GM23338 (cell line): ENCODE results near the gene MMP15. TPM values are rescaled to one million over a fixed set of nuclear protein-coding genes. Genes with fewer than 3 reads are reported as not detected.

Source experiments
- ATAC-seq: fragments of 200-7000 bp; cut with Tn5 transposase; 3 replicates; pipeline ENCODE4 v1.9.1; 2020
- DNase-seq: peaks from one replicate; pipeline ENCODE4 v3.0.0-alpha.2; 2015; ENCODE audit warnings: low spot score
- H2AFZ ChIP-seq: fragments of 200-600 bp; sonication (generic); 2 replicates; pipeline ENCODE4 v1.8.0; 2016; ENCODE audit warnings: antibody characterized with exemption, mild to moderate bottlenecking, moderate library complexity
- H3F3A ChIP-seq: fragments of 200-600 bp; sonication (generic); replicated peaks from 2 replicates; pipeline ENCODE4 v1.8.0; 2017; ENCODE audit warnings: antibody characterized with exemption, mixed run types, low read depth
- H3K27ac ChIP-seq: fragments of 200-600 bp; sonication (generic); 2 replicates; pipeline ENCODE4 v1.6.1; 2016; ENCODE audit warnings: low read depth
- H3K27me3 ChIP-seq: fragments of 200-600 bp; sonication (generic); 2 replicates; pipeline ENCODE4 v1.8.0; 2016; ENCODE audit warnings: mild to moderate bottlenecking, mixed run types, moderate library complexity; ENCODE audit not compliant: insufficient read depth
- H3K36me3 ChIP-seq: fragments of 200-600 bp; sonication (generic); 2 replicates; pipeline ENCODE4 v1.8.0; 2016; ENCODE audit warnings: mild to moderate bottlenecking; ENCODE audit not compliant: insufficient read depth
- H3K4me1 ChIP-seq: fragments of 200-600 bp; sonication (generic); 2 replicates; pipeline ENCODE4 v1.8.0; 2016; ENCODE audit warnings: mild to moderate bottlenecking, moderate library complexity; ENCODE audit not compliant: insufficient read depth
- H3K4me2 ChIP-seq: fragments of 200-600 bp; sonication (generic); 2 replicates; pipeline ENCODE4 v1.7.1; 2017; ENCODE audit warnings: mixed run types
- H3K4me3 ChIP-seq: fragments of 200-600 bp; sonication (generic); 2 replicates; pipeline ENCODE4 v1.6.1; 2016; ENCODE audit warnings: mixed run types
- H3K79me2 ChIP-seq: fragments of 200-600 bp; sonication (generic); replicated peaks from 2 replicates; pipeline ENCODE4 v1.8.0; 2017; ENCODE audit warnings: mild to moderate bottlenecking; ENCODE audit not compliant: insufficient read depth
- H3K9me2 ChIP-seq: fragments of 200-600 bp; sonication (generic); 2 replicates; pipeline ENCODE4 v1.8.0; 2017; ENCODE audit not compliant: insufficient read depth
- H4K20me1 ChIP-seq: fragments of 200-600 bp; sonication (generic); replicated peaks from 2 replicates; pipeline ENCODE4 v1.8.0; 2017; ENCODE audit warnings: mild to moderate bottlenecking; ENCODE audit not compliant: insufficient read depth
- H3K27ac Mint-ChIP-seq: 2 replicates; pipeline ENCODE4 v1.8.0; 2020; ENCODE audit warnings: inconsistent platforms, mild to moderate bottlenecking, moderate library complexity, mixed read lengths
- H3K27me3 Mint-ChIP-seq: 3 replicates; pipeline ENCODE4 v1.8.0; 2022; ENCODE audit warnings: low read depth, mild to moderate bottlenecking, moderate library complexity, mixed read lengths, inconsistent platforms; ENCODE audit not compliant: insufficient read depth, poor library complexity
- H3K36me3 Mint-ChIP-seq: 3 replicates; pipeline ENCODE4 v1.8.0; 2021; ENCODE audit warnings: low read depth, mild to moderate bottlenecking, inconsistent platforms, moderate library complexity, mixed read lengths
- H3K4me1 Mint-ChIP-seq: 3 replicates; pipeline ENCODE4 v1.8.0; 2020; ENCODE audit warnings: mild to moderate bottlenecking, inconsistent platforms, mixed read lengths
- H3K4me3 Mint-ChIP-seq: 3 replicates; pipeline ENCODE4 v1.8.0; 2021; ENCODE audit warnings: moderate library complexity, mild to moderate bottlenecking, inconsistent platforms, mixed read lengths
- H3K9me3 Mint-ChIP-seq: 3 replicates; pipeline ENCODE4 v1.8.0; 2020; ENCODE audit warnings: moderate library complexity, mild to moderate bottlenecking, inconsistent platforms, mixed read lengths
- CREB1 ChIP-seq: fragments of 250-450 bp; sonication (Bioruptor Pico); IDR thresholded peaks from 2 replicates; pipeline ENCODE4 v1.5.0; 2020; ENCODE audit warnings: low read depth, mild to moderate bottlenecking, moderate library complexity
- EZH2 ChIP-seq: fragments of 200-600 bp; sonication (generic); IDR thresholded peaks from one replicate; pipeline ENCODE4 v1.8.0; 2017; ENCODE audit warnings: antibody characterized with exemption, mild to moderate bottlenecking, low read depth; ENCODE audit not compliant: unreplicated experiment
- EZH2phosphoT487 ChIP-seq: fragments of 200-600 bp; sonication (generic); IDR thresholded peaks from one replicate; pipeline ENCODE4 v1.8.1; 2018; ENCODE audit warnings: antibody characterized with exemption; ENCODE audit not compliant: unreplicated experiment
- JUNB ChIP-seq: IDR thresholded peaks from one replicate; pipeline ENCODE4 v1.6.1; 2016; ENCODE audit warnings: antibody characterized with exemption; ENCODE audit not compliant: unreplicated experiment
- NANOG ChIP-seq: IDR thresholded peaks from 2 replicates; pipeline ENCODE4 v1.6.1; 2016; ENCODE audit warnings: antibody characterized with exemption, borderline replicate concordance
- POLR2AphosphoS5 ChIP-seq: IDR thresholded peaks from 2 replicates; pipeline ENCODE4 v1.6.1; 2016; ENCODE audit warnings: antibody characterized with exemption, low read depth
- STAT1 ChIP-seq: IDR thresholded peaks from one replicate; pipeline ENCODE4 v1.6.1; 2016; ENCODE audit warnings: antibody characterized with exemption; ENCODE audit not compliant: unreplicated experiment
- ZNF114 ChIP-seq: fragments of 250-450 bp; sonication (Bioruptor Pico); IDR thresholded peaks from 2 replicates; pipeline ENCODE4 v1.5.0; 2020; ENCODE audit warnings: mild to moderate bottlenecking, moderate library complexity
- ZNF331 ChIP-seq: fragments of 250-450 bp; sonication (Bioruptor Pico); IDR thresholded peaks from 2 replicates; pipeline ENCODE4 v1.5.0; 2020; ENCODE audit warnings: low read depth, mild to moderate bottlenecking, moderate library complexity
- polyA plus RNA-seq: library from polyadenylated mRNA; unstranded; fragments of >200 nt; fragmentation: Nextera tagmentation; extraction: Ambion mirVana; gene quantifications from 2 replicates; pipeline ENCODE4 v1.2.1, GENCODE V29; 2016
- total RNA-seq: library from RNA; depleted of rRNA; stranded (reverse); fragments of >200 nt; shearing (Covaris generic); gene quantifications from 2 replicates; pipeline ENCODE4 v1.2.3, GENCODE V29; 2014
- TF ChIP-seq, protein P1 (sequence below): fragments of 250-450 bp; sonication (Bioruptor Pico); IDR thresholded peaks from 2 replicates; pipeline ENCODE4 v1.5.0; 2020; ENCODE audit warnings: mild to moderate bottlenecking, moderate library complexity
- TF ChIP-seq, protein P2 (sequence below): IDR thresholded peaks from 2 replicates; pipeline ENCODE4 v1.6.1; 2016; ENCODE audit warnings: antibody characterized with exemption
- TF ChIP-seq, protein P3 (sequence below), 2 experiments: fragments of 200-600 bp in 1 of 2; sonication (generic) in 1 of 2; conservative IDR thresholded peaks; 2 replicates each; pipeline versions ENCODE4 v1.5.1 to v1.6.1; 2016 to 2017; ENCODE audit warnings: antibody characterized with exemption in 2 of 2, low read depth in 2 of 2, mild to moderate bottlenecking in 2 of 2, moderate library complexity in 1 of 2
- TF ChIP-seq, protein P4 (sequence below): IDR thresholded peaks from one replicate; pipeline ENCODE4 v1.6.1; 2018; ENCODE audit warnings: antibody characterized with exemption; ENCODE audit not compliant: unreplicated experiment

Gene MMP15
- total and polyA plus RNA-seq, 2 experiments from 2014 or later = 10.9 to 79.1 TPM

DNA sequence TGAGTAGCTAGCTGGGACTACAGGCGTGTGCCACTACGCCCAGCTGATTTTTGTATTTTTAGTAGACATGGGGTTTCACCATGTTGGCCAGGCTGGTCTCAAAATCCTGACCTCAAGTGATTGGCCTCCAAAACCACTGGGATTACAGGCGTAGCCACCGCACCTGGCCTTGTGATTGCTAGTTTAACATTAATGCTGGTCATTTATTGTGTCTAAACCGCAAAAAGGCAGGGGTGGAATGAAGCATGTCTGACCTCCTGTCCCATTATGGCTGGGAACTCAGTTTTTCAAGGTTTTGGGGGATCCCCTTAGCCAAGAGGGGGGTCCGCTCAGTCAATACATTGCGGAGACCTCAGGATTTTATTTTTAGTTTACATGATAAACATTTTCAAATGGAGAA is 43.9 kb upstream of the MMP15 start:
- Mint-ChIP-seq H3K4me1 (peaks cover 9% of the 10 kb centered on the region; the same call in 2 of the 3 replicates), H3K27ac (no peak overlapping the region), H3K27me3 (peaks cover 30% of the 10 kb centered on the region), H3K36me3 (no peaks in the 10 kb centered on the region), H3K9me3 (no peaks in the 10 kb centered on the region), H3K4me3 (no peak overlapping the region)
- TF ChIP-seq JUNB (no peak), NANOG (no peak), EZH2phosphoT487 (no peak), EZH2 (no peak), POLR2AphosphoS5 (no peak), STAT1 (no peak), ZNF114 (CRISPR knock-in tag) (no peak), ZNF331 (no peak), CREB1 (CRISPR knock-in tag) (no peak)
- TF ChIP-seq, protein P1, sequence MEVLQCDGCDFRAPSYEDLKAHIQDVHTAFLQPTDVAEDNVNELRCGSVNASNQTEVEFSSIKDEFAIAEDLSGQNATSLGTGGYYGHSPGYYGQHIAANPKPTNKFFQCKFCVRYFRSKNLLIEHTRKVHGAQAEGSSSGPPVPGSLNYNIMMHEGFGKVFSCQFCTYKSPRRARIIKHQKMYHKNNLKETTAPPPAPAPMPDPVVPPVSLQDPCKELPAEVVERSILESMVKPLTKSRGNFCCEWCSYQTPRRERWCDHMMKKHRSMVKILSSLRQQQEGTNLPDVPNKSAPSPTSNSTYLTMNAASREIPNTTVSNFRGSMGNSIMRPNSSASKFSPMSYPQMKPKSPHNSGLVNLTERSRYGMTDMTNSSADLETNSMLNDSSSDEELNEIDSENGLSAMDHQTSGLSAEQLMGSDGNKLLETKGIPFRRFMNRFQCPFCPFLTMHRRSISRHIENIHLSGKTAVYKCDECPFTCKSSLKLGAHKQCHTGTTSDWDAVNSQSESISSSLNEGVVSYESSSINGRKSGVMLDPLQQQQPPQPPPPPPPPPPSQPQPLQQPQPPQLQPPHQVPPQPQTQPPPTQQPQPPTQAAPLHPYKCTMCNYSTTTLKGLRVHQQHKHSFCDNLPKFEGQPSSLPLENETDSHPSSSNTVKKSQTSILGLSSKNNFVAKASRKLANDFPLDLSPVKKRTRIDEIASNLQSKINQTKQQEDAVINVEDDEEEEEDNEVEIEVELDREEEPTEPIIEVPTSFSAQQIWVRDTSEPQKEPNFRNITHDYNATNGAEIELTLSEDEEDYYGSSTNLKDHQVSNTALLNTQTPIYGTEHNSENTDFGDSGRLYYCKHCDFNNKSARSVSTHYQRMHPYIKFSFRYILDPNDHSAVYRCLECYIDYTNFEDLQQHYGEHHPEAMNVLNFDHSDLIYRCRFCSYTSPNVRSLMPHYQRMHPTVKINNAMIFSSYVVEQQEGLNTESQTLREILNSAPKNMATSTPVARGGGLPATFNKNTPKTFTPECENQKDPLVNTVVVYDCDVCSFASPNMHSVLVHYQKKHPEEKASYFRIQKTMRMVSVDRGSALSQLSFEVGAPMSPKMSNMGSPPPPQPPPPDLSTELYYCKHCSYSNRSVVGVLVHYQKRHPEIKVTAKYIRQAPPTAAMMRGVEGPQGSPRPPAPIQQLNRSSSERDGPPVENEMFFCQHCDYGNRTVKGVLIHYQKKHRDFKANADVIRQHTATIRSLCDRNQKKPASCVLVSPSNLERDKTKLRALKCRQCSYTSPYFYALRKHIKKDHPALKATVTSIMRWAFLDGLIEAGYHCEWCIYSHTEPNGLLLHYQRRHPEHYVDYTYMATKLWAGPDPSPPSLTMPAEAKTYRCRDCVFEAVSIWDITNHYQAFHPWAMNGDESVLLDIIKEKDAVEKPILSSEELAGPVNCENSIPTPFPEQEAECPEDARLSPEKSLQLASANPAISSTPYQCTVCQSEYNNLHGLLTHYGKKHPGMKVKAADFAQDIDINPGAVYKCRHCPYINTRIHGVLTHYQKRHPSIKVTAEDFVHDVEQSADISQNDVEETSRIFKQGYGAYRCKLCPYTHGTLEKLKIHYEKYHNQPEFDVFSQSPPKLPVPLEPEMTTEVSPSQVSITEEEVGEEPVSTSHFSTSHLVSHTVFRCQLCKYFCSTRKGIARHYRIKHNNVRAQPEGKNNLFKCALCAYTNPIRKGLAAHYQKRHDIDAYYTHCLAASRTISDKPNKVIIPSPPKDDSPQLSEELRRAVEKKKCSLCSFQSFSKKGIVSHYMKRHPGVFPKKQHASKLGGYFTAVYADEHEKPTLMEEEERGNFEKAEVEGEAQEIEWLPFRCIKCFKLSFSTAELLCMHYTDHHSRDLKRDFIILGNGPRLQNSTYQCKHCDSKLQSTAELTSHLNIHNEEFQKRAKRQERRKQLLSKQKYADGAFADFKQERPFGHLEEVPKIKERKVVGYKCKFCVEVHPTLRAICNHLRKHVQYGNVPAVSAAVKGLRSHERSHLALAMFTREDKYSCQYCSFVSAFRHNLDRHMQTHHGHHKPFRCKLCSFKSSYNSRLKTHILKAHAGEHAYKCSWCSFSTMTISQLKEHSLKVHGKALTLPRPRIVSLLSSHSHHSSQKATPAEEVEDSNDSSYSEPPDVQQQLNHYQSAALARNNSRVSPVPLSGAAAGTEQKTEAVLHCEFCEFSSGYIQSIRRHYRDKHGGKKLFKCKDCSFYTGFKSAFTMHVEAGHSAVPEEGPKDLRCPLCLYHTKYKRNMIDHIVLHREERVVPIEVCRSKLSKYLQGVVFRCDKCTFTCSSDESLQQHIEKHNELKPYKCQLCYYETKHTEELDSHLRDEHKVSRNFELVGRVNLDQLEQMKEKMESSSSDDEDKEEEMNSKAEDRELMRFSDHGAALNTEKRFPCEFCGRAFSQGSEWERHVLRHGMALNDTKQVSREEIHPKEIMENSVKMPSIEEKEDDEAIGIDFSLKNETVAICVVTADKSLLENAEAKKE (CRISPR knock-in tag) = no peak
- TF ChIP-seq, protein P2, sequence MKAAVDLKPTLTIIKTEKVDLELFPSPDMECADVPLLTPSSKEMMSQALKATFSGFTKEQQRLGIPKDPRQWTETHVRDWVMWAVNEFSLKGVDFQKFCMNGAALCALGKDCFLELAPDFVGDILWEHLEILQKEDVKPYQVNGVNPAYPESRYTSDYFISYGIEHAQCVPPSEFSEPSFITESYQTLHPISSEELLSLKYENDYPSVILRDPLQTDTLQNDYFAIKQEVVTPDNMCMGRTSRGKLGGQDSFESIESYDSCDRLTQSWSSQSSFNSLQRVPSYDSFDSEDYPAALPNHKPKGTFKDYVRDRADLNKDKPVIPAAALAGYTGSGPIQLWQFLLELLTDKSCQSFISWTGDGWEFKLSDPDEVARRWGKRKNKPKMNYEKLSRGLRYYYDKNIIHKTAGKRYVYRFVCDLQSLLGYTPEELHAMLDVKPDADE = no peak
- TF ChIP-seq, protein P3, sequence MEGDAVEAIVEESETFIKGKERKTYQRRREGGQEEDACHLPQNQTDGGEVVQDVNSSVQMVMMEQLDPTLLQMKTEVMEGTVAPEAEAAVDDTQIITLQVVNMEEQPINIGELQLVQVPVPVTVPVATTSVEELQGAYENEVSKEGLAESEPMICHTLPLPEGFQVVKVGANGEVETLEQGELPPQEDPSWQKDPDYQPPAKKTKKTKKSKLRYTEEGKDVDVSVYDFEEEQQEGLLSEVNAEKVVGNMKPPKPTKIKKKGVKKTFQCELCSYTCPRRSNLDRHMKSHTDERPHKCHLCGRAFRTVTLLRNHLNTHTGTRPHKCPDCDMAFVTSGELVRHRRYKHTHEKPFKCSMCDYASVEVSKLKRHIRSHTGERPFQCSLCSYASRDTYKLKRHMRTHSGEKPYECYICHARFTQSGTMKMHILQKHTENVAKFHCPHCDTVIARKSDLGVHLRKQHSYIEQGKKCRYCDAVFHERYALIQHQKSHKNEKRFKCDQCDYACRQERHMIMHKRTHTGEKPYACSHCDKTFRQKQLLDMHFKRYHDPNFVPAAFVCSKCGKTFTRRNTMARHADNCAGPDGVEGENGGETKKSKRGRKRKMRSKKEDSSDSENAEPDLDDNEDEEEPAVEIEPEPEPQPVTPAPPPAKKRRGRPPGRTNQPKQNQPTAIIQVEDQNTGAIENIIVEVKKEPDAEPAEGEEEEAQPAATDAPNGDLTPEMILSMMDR (conservative IDR thresholded peaks at IDR 0.05; ENCODE audit: low read depth in 2 of 2) = no peak
- TF ChIP-seq, protein P4, sequence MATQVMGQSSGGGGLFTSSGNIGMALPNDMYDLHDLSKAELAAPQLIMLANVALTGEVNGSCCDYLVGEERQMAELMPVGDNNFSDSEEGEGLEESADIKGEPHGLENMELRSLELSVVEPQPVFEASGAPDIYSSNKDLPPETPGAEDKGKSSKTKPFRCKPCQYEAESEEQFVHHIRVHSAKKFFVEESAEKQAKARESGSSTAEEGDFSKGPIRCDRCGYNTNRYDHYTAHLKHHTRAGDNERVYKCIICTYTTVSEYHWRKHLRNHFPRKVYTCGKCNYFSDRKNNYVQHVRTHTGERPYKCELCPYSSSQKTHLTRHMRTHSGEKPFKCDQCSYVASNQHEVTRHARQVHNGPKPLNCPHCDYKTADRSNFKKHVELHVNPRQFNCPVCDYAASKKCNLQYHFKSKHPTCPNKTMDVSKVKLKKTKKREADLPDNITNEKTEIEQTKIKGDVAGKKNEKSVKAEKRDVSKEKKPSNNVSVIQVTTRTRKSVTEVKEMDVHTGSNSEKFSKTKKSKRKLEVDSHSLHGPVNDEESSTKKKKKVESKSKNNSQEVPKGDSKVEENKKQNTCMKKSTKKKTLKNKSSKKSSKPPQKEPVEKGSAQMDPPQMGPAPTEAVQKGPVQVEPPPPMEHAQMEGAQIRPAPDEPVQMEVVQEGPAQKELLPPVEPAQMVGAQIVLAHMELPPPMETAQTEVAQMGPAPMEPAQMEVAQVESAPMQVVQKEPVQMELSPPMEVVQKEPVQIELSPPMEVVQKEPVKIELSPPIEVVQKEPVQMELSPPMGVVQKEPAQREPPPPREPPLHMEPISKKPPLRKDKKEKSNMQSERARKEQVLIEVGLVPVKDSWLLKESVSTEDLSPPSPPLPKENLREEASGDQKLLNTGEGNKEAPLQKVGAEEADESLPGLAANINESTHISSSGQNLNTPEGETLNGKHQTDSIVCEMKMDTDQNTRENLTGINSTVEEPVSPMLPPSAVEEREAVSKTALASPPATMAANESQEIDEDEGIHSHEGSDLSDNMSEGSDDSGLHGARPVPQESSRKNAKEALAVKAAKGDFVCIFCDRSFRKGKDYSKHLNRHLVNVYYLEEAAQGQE = no peak
- Histone ChIP-seq H2AFZ (no peak overlapping the region), H4K20me1 (no peaks in the 10 kb centered on the region), H3K9me2 (no peaks in the 10 kb centered on the region), H3K79me2 (no peaks in the 10 kb centered on the region), H3K36me3 (no peaks in the 10 kb centered on the region), H3K27me3 (peaks cover 30% of the 10 kb centered on the region), H3K4me3 (no peak overlapping the region), H3K4me2 (no peak overlapping the region), H3K27ac (no peak overlapping the region), H3K4me1 (peaks cover 6% of the 10 kb centered on the region; the same call in 1 of the 2 replicates), H3F3A (no peaks in the 10 kb centered on the region)
- ATAC-seq = no peak
- no peak for DNase-seq
